Nephron progenitor cell (in vitro differentiated cells): ENCODE results near the gene CNTNAP1.

Experiments
- DNase-seq: peaks from one replicate; pipeline ENCODE4 v3.0.0; 2021
- H3K27ac Mint-ChIP-seq: 2 replicates; pipeline ENCODE4 v1.8.0; 2021; ENCODE audit warnings: mild to moderate bottlenecking, moderate library complexity, mixed read lengths
- H3K27me3 Mint-ChIP-seq: 2 replicates; pipeline ENCODE4 v1.8.0; 2021; ENCODE audit warnings: mild to moderate bottlenecking, low read depth, mixed read lengths; ENCODE audit not compliant: poor library complexity
- H3K36me3 Mint-ChIP-seq: 2 replicates; pipeline ENCODE4 v1.8.0; 2021; ENCODE audit warnings: low read depth, mixed read lengths
- H3K4me1 Mint-ChIP-seq: 2 replicates; pipeline ENCODE4 v1.8.0; 2021; ENCODE audit warnings: mixed read lengths
- H3K4me3 Mint-ChIP-seq: 2 replicates; pipeline ENCODE4 v1.8.0; 2021; ENCODE audit warnings: mild to moderate bottlenecking, moderate library complexity, mixed read lengths
- H3K9me3 Mint-ChIP-seq: 2 replicates; pipeline ENCODE4 v1.8.0; 2021; ENCODE audit warnings: mild to moderate bottlenecking, moderate library complexity, mixed read lengths
- TF ChIP-seq, protein P1 (sequence below): fragments of 200-600 bp; sonication (generic); IDR thresholded peaks from 2 replicates; pipeline ENCODE4 v1.5.0; 2021; ENCODE audit warnings: antibody characterized with exemption

The CNTNAP1 gene

DNA sequence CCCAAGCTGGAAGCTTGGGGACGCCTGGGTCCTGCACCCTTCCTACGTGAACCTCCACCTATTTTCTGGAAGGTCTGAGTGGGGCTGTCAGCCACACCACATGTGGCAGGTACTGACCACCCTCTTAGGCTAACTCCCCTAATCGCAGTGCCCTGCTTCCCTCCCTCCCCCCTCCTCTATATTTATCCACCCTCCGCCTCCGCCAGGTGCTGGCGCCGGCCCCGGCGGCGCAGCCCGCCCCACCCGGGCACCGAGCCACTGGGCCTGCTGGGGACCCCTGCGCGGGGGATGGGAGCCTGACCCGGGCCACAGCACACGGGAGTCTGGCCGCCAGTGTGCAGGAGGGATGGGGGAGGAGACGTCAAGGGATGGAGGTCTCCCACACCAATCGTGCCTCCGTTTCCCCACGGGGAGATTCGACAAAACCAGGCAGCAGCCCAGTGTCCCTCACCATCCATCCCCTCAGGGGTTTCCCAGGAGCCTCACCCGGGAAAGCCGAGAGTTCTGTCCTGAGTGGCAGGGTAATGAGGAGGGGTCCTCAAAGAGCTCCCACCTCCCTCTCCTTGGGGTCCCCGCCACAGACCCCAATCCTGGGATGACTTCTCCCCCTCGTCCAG is 6.9 kb upstream of the CNTNAP1 start:
- TF ChIP-seq, protein P1, sequence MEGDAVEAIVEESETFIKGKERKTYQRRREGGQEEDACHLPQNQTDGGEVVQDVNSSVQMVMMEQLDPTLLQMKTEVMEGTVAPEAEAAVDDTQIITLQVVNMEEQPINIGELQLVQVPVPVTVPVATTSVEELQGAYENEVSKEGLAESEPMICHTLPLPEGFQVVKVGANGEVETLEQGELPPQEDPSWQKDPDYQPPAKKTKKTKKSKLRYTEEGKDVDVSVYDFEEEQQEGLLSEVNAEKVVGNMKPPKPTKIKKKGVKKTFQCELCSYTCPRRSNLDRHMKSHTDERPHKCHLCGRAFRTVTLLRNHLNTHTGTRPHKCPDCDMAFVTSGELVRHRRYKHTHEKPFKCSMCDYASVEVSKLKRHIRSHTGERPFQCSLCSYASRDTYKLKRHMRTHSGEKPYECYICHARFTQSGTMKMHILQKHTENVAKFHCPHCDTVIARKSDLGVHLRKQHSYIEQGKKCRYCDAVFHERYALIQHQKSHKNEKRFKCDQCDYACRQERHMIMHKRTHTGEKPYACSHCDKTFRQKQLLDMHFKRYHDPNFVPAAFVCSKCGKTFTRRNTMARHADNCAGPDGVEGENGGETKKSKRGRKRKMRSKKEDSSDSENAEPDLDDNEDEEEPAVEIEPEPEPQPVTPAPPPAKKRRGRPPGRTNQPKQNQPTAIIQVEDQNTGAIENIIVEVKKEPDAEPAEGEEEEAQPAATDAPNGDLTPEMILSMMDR = no peak
- Mint-ChIP-seq H3K36me3 (peaks cover 13% of the 10 kb centered on the region), H3K9me3 (no peaks in the 10 kb centered on the region), H3K4me3 (peak overlapping the region; percentile 89), H3K27ac (no peak overlapping the region), H3K27me3 (peaks cover 39% of the 10 kb centered on the region), H3K4me1 (peaks cover 57% of the 10 kb centered on the region)
- DNase-seq = no peak

DNA sequence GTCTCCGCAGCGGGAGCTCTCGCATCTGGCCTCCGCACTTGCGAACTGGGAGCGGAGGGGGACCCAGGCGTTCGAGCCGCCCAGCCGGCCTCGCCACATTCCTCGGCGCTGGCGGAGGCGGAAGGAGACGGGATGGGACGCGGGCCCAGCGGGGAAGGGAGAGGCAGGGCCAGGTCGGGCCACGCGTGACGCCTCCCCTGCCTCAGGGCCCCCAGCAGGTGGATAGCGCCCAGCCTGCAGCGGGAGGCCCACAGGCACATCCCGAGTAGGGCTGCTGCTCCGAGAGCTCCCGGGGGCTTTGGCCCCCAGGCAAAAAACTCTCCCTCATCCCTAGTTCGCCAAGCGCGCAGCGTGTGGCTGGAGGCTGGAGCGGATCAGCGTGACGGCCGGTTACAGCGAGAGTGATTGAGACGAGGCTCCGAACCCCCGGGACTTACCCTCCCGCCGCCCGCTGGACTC is 6.3 kb upstream of the CNTNAP1 start:
- H3K9me3 Mint-ChIP-seq = no peaks in the 10 kb centered on the region
- peaks cover 36% of the 10 kb centered on the region for H3K27me3 Mint-ChIP-seq
- peak overlapping the region; percentile 91 for H3K27ac Mint-ChIP-seq
- TF ChIP-seq, protein P1 = no peak
- peaks cover 57% of the 10 kb centered on the region for H3K4me1 Mint-ChIP-seq
- DNase-seq = peak; percentile 62
- H3K36me3 Mint-ChIP-seq = peaks cover 8% of the 10 kb centered on the region
- H3K4me3 Mint-ChIP-seq = peak overlapping the region; percentile 89

DNA sequence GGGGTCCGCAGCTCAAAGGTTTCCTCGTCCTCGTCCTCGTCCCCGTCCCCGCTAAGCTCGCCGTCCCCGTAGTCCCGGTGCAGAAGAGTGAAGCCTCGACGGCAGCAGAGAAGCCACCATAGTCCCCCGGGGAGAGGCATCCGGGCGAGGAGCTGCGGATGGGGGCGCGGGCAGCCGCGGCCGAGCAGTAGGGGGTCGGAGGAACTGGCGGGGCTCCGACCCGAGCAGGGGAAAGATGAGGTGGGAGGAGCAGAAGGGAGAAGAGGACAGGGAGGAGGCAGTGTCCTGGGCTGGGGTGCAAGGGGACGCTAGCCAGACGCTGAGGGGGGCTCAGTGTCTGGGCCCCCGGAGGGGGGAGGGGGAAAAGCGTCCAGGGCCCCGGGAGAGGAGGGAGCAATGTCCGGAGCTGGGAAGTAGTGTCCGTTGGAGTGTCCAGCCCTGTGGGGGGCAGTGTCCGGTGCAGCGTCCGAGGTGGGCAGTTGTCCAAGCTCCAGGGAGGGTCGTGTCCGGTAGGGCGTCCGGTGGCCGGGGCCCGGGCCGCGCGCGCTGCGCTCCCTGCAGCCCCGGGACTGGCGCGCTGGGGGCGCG is 5.8 kb upstream of the CNTNAP1 start, which contains the start of gene PLEKHH3:
TSS of gene PLEKHH3 (minus strand) at position 571 of the 588 bp plus-strand sequence. CDS start at position 140, 431 bp downstream.
- Mint-ChIP-seq H3K27me3 (peaks cover 31% of the 10 kb centered on the region), H3K36me3 (peaks cover 4% of the 10 kb centered on the region)

DNA sequence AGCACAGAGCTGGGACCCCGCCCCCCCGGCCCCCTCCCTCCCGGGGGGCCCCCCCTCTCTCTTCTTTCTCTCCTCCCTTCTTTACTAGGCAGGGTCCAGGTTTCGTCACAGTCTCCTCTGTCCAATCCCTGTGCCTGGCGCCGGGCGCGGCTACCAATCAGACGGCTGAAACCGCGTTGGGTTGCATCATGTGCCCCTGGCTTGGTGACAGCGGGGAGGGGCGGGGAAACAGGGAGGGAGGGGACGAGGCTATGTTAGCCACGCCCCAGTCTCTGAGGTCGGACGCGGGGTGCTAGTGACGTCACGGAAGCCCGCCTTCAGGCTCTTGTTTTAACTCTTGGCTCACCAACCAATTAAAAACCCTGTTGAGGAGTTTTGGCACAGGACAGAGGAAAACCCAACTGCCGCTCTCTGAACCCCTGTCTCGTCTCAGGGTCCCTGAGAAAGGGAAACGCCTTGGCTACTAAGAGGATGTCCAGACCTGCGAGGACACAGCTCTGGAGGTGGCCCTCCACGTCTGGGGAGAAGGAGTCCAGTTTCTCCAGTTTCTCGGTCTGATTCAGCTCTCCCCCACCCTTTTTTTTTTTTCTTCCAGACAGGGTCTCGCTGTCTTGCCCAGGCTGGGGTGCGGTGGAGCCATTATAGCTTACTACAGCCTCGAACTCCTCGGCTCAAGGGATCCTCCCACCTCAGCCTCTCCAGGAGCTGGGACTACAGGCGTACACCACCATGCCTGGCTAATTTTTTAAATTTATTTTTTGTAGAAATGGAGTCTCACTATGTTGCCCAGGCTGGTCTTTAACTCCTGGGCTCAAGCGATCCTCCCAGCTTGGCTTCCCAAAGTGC is 5.1 kb upstream of the CNTNAP1 start:
- Mint-ChIP-seq H3K27me3 (peaks cover 27% of the 10 kb centered on the region), H3K4me1 (peaks cover 60% of the 10 kb centered on the region), H3K27ac (peak overlapping the region; percentile 92), H3K36me3 (no peaks in the 10 kb centered on the region), H3K9me3 (no peaks in the 10 kb centered on the region), H3K4me3 (peak overlapping the region; percentile 89)
- DNase-seq = peak; percentile 99
- TF ChIP-seq, protein P1 = no peak

More for the DNA sequence above, 5.8 kb upstream of the CNTNAP1 start, which contains the start of gene PLEKHH3:
- TF ChIP-seq, protein P1 = no peak
- no peak for DNase-seq
- Mint-ChIP-seq H3K9me3 (no peaks in the 10 kb centered on the region), H3K4me3 (peak within 1 kb of the TSS; percentile 89), H3K4me1 (peaks cover 56% of the 10 kb centered on the region), H3K27ac (peak within 1 kb of the TSS; percentile 92)

DNA sequence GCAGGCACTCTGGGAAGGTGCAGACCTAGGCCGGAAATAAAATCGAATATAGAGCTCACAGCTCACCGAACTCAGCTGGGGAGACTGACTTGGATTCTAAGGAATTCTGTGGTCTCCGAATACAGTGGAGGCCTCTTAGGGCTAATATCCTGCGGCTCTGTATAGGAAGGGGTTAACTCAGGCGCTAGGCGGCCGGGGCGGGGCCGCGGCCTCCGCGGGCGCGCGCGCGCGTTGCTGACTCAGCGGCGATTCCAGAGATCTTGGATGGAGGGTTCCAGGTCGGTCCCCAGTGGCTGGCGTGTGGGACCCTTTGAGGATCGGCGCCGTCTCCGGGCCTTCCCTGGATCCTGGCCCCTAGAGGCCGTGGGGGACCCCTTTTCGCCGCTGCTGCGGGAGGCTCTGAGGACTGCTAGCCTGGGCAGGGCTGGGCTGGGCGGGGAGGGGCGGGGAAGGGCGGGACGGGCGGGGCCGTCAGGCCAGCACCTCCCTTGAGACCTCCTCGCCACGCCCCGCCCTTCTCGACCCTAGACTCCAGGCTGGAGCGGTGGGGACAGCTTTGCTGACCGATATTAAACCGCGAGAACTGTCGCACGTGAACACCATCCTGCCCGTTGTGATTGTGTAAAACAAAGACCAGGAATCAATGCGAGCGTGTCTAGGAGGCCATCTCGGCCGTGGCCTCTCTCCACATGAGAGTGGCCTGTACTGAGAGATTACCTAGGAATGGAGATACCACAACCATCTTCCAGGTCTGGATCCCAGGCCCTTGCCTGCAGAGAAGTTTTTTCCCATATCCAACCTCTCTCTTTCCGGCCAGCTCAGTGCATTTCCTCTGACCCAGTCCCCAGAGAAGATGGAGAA is 4.2 kb upstream of the CNTNAP1 start:
- H3K4me1 Mint-ChIP-seq = peaks cover 65% of the 10 kb centered on the region
- TF ChIP-seq, protein P1 = no peak
- H3K4me3 Mint-ChIP-seq = peak overlapping the region; percentile 89
- no peaks in the 10 kb centered on the region for H3K9me3 Mint-ChIP-seq
- no peaks in the 10 kb centered on the region for H3K36me3 Mint-ChIP-seq
- DNase-seq = peak; percentile 92
- H3K27me3 Mint-ChIP-seq = peaks cover 21% of the 10 kb centered on the region
- H3K27ac Mint-ChIP-seq = peak overlapping the region; percentile 99
